ENCODE results near the gene RCBTB2.
"Not testable (repeated sequence)": the region's sequence is repeated elsewhere in the genome, so short reads cannot be mapped to it uniquely, and the experiment has no call there.

The RCBTB2 gene

DNA sequence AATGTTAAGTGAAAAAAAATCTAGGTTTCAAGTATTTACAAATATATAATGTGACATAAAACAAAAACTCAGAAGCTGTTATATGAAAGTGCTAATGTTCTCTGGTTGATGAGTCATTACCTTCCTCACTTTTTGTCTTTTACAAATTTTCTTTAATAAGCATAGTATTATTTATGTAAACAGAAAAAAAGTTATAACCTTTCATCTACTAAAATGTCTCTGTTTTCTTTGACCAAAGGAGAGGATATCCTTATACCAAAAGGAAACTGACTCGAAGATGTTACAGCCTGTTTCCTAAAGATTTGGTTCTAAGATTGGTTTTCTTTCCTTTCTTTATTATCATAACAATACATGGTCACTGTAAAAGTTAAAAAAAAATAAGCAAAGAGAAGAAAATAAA, 38.0 kb downstream of the RCBTB2 start:
- DNase-seq (ENCODE audit: low read depth in 2 of 2): no peak

DNA sequence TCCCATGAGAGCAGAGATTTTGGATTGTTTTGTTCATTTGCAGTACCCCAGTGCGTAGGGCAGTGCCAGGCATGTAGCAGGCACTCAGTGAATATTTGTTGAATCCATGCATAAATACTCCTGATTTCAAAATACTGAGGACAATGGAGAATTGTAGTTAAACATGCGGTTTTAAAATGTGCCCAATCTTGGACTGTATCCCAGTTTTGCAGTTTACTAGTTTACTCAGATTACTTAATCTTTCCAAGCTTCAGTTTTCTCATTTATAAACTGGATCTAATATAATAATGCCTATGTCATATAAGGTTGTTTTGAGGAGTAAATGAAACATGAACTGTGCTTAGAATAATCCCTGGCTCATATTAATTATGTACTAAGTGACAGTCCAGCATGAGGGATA, 39.0 kb downstream of the RCBTB2 start:
- no peak for DNase-seq (ENCODE audit: low read depth in 2 of 2)

DNA sequence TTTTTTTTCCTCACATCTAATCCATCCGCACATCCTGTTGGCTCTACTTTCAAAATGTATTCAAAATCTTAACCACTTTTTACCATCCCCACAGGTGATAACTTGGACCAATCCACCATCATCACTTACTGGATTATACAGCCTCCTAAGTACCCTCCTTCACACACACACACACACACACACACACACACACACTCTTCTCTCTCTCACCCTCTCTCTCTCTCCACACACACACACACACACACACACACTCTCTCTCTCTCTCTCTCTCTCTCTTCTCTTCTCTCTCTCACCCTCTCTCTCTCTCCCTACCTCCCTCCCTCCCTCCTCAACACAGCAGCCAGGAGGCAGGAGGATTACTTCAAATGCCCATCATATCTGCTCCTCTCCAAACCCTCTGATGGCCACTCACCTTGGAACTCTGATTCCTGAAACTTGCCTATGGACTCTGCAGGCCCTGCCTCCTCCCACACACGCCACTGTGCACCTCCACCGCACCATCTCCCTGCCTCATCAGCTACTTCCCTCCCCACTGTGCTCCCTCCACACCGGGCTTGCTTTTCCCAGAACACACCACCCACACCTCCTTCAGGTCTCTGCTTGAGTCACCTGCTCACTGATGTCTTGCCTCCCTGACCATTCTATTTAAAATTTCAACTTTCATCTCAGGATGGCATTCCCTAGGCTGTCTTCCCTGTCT, 39.7 kb downstream of the RCBTB2 start:
- no peak for DNase-seq (ENCODE audit: low read depth in 2 of 2)

DNA sequence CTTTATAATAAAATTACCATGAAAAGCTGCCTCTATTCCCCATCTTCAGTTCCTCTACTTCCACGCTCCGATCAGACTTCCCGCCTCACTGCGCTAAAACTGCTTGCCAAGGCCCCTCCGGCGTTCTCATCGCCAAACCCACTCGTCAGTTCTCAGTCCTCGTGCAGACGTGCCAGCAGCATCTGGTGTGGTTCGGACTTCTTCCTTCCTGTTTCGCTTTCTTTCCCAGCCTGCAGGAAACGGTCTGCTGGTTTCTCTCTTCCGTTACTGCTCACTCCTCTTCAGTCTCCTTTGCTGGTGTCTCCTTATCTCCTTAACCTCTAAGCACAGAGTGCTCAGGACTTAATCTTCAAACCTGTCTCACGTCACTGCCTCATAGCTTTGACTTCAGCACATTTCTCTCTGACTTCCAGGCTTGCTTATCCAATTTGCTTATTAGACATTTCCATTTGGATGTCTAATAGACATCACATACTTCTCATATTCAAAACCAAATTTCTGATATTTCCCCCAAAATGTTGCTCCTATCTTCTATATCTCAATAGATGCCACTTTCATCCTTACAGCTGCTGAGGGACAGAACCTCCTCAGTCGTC, 40.3 kb downstream of the RCBTB2 start:
- peak; percentile 46 to 47 for DNase-seq (ENCODE audit: low read depth in 2 of 2)

DNA sequence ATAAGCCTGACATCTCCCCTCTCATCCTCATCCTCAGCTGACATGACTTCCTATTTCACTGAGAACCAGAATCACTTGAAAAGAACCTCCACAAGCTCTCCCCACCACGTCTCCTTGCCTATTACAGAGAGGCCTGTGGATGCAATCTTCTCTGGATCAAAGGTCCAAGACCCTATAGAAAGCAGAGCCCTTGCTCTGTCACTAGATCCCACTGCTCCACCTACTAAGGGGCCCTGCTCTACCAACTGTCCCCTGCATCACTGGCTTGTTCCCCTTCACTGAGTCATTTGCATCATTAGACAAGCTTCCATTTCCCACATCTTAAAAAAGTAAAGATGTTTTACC, 40.8 kb downstream of the RCBTB2 start:
- DNase-seq (ENCODE audit: low read depth in 2 of 2): no peak

DNA sequence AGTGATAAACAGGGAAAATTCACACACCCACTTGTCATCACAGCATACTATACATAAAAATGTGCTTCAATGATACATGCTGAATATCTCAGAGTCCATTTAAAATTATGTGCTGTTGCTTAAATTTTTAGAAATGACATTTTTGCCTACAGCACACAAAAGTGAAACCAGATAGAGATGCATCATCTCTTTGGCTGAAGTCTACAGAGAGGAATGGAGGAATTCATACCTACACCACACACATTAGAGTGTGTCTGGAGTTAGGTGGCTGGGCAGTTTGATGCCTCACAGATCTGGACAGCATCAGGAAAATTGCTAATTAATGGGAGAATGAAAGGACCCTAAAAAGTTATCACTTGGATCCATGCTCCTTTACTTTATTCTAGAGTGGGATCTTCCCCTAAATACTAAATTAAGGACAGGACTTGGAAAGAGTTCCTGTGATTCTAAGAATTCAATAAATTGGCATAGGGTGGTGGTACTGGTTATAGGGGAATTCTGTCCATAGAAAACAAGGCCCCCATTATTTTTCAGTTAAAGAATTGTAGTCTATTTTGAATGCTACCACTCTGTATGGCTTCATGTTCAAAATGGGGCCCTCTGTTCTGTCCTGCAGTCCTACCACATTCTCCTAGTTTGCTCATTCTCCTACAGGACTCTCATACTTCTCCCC, 41.3 kb downstream of the RCBTB2 start:
- no peak for DNase-seq (ENCODE audit: low read depth in 2 of 2)

DNA sequence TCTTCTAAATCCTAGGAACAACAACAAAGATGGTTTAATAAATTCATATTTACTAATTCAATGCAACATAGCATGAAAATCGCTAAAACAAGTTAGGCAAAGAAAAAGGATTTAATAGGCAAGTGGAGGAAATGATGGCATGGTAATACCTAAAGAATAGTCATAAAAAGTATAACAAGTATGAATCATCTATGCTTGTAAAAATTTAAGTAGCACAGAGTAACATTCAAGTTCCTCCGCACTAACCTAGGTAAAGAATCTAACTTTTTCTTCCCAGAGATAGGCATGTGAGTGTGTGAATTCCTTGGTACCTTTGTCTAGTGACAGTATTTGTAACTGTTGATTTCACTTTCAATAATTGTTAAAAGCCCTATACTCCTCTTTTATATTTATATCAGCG, 42.6 kb downstream of the RCBTB2 start:
- DNase-seq (ENCODE audit: low read depth in 2 of 2): no peak

DNA sequence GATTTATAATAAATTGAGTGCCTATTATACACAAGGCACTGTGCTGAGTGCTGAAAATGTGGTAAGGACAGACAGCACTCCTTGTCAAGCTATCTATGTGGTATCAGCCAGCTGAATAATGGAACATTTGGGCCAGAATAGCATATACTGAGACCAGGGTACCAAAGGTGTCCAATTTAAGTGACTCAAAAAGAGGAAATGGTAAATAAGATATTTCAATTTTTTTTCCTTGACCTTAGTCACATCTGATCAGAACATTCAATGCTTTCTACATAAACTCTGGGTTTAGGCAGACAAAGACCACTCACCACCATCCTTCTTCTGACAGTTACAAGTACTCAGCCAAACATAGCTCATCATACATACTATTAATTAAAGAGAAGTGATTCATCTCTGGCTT, 43.2 kb downstream of the RCBTB2 start:
- DNase-seq (ENCODE audit: low read depth in 2 of 2): no peak

DNA sequence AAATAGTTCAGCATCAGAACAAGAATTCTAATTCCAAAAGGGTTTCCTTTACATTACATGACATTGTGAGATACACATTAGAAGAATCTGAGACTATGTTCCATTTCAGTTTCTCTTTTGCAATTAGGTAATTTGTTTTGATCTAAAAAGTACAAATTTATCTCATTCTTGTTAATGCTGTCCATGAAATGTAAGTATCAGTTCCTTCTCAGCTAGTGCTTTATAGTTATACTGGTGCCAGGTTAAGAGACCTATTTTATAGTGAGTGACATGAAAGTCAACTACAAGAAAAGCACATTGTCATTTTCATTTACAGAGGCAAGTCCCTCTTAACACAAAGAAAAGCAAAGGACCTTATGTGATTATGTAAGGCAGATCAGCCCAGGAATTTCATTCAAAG, 43.9 kb downstream of the RCBTB2 start:
- DNase-seq (ENCODE audit: low read depth in 2 of 2): no peak

DNA sequence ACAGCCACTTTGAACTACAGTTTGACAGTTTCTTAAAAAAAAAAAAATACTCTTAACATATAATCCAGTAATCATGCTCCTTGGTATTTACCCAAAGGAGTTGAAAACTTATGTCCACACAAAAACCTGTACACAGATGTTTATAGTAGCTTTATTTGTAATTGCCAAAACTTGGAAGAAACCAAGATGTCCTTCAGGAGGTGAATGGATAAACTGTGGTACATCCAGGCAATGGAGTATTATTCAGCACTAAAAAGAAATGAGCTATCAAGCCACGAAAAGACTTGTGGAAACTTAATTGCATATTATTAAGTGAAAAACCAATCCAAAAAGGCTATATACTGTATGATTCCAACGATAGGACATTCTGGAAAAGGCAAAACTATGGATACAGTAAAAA, 44.9 kb downstream of the RCBTB2 start:
- DNase-seq (ENCODE audit: low read depth in 2 of 2): no peak

DNA sequence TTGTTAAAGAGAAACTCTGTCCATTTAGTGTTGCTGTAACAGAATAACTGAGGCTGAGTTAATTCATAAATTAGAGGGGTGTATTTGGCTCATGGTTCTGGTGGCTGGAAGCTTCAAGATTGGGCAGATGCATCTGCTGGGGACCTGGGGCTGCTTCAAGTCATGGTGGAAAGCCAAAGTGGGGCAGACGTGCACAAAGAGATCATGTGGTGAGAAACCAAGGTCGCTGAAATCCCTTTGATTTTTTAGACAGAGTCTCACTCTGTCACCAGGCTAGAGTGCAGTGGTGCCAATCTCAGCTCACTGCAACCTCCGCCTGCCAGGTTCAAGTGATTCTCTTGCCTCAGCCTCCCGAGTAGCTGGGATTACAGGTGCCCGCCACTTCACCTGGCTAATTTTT, 46.0 kb downstream of the RCBTB2 start:
- DNase-seq (ENCODE audit: low read depth in 2 of 2): no peak

DNA sequence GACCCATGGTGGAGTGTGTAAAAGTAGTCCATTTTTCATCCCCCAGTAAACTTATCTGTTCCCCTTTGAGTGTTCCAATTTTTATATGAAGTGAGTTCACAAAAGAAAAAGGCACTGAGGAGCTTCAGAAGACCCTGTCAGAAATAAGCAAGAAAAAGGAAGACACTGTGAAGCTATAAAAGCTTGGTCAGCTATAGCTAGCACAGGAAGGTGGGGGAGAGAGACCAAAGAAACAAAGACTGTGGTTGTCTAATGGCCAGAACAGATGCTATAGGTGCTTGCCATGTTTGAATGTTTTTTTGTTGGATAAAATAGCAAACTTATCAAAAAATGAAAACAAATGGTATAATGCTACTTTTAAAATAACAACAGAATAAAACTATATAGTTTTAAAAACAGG, 46.5 kb downstream of the RCBTB2 start:
- DNase-seq (ENCODE audit: low read depth in 2 of 2): no peak

DNA sequence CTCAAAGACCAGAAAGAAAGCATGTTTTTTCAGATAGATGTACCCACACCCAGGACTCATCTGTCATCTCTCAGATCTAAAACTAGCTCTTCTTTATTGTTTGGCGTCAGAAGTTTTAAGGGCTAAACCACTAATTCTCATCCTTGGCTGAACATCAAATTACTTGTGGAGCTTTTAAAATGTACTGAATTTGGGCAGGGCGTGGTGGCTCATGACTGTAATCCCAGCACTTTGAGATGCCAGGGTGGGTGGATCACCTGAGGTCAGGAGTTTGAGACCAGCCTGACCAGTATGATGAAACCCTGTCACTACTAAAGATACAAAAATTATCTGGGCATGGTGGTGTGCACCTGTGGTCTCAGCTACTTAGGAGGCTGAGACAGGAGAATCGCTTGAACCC, 47.4 kb downstream of the RCBTB2 start:
- DNase-seq (ENCODE audit: low read depth in 2 of 2): no peak

DNA sequence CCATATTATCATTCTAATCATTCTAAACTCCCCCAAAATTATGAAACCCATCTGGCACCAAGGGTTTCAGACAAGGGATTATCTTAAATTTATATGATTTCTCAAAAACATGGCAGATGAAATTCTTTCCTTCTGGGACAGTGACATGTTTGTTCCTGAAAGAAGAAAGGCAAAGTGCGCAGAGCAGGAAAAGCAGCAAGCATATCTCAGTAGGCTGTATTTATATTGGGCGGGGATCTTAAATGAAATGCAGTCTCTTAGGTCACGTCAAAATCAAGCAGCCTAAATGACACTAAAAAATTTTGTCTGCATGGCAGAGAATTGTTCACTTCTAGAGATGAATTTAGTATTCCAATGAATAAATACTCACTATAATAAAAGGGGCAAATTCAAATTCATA, 49.3 kb downstream of the RCBTB2 start:
- DNase-seq (ENCODE audit: low read depth in 2 of 2): no peak

DNA sequence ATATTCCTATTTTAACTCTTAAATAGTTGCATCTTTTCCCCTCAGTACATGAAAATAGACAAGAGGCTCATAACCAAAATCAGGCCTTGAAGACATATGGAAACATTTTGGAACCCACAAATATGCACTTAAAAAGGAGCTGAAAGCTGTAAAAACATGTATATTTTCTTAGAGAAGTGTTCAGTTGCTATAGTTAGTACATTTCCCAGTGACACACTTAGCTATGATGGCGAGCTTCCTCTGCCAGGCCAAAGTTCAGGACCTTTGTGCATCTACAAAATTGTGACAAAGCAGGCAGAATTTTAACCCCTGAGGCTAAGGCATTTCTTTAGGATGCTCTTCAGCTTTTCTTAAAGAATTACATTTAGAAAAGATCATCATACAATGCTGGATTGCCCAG, 54.5 kb downstream of the RCBTB2 start:
- no peak for DNase-seq (ENCODE audit: low read depth in 2 of 2)

DNA sequence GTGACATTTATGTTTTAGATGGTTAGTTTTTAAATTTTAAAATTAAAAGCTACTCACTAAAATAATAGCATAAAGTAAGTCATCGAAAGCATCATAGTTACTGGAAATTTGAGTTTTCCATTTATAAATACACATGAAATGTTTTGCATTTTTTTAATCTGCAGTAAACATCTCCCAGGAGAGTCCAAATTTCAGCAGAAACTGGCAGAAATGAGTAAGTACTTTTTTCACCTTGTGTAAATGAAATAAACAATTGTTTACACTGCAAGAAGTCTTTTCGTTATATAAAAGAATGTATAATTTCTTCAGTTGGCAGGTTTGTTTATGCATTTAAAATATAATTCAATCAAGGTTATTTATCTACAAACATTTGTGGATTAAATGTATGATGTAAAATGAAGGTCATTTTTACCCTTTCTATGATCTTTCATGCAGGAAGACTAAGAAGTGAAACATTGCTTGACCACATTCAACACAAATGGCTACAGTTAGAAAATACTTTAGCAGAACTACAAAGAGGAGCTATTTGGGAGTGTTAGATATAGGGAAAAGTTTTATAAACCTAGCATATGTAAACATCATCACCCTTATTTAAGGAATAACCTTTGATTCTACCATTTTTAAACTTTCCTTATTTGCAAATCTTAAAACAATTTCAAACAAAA, 55.6 kb downstream of the RCBTB2 start:
- no peak for DNase-seq (ENCODE audit: low read depth in 2 of 2)

DNA sequence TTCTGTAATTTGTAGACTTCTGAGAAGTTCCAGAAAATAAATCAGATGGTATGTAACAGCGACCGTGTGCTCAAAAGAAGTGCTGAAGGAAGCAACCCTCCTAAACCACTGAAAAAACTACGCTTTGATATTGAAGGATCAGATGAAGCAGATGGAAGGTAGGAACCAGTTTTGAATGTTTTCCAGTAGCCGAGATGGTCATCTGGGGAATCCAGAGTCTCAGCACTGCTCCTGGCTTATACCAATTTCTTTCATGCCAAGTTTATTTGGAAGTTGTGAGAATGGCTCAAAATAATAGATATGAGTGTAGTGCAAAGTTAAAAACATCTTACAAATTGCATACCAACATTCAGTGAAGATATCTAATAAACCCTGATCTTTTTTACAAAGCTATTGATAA, 56.2 kb downstream of the RCBTB2 start:
- DNase-seq (ENCODE audit: low read depth in 2 of 2): no peak

DNA sequence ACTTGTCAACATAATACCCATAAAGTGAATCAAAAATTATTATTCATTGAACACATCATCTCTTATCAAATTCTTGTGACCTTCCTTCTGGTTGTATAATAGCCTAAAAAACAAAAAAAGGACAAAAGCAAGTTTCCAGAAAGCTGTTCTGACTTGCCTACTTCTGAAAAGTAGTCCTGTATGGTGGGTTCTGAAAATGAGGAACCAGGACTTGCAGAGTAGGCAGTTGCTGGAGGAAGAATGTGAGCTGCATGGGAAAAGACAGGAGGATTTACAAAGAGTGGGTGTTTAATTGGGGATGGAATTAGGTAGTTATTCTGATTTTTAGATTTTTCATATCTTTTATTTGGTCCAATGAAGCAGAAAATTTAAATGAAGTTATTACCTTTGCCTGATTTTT, 56.7 kb downstream of the RCBTB2 start:
- no peak for DNase-seq (ENCODE audit: low read depth in 2 of 2)

DNA sequence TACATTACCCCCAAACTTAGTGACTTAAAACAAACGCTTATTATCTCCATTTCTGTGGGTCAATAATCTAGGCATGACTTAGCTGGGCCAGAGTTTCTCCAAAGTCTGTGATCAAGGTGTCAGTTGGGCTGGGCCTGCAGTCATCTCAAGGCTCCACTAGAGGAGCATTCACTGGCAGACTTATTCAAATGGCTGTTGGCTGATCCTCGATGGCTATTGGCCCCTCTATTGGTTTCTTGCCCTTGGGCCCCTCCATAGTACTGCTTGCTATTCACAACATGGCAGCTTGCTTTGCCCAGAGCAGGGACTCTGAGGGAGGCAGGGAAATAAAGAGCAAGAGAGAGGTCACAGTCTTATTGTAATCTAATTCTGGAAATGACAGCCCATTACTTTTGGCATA, 57.6 kb downstream of the RCBTB2 start:
- DNase-seq (ENCODE audit: low read depth in 2 of 2): no peak

DNA sequence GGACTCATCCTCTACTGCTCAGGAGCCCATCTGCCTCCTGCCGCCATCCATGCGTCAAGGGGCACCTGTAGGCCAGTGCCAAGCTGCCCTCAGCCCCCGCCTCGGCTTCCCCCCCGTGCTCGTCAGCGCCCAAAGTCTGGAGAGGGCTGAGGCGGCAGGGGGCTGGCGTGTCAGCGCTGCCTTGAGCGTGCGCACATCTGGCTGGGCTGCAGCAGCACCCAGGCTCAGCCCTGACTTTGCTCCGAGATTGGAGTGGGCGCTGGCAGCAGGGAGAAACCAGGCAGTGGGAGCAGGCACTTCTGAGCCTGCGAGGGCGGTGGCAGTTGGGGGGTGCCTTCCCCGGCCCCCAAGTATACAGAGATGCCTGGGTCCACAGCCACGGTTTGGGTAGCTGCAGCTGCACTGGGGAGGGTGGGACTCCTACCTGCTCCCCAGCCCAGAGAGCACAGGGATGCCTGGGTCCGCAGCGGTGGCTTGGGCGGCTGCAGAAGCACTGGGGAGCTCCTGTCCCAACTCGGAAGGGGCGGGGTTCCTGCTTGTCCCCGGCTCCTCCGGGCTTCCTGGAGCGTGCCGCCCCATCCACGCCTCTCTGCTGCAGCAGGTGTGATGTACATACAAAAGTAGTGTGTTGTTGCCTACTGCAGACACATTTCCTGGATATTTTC, 75.2 kb downstream of the RCBTB2 start:
- DNase-seq (ENCODE audit: low read depth in 2 of 2): no peak

DNA sequence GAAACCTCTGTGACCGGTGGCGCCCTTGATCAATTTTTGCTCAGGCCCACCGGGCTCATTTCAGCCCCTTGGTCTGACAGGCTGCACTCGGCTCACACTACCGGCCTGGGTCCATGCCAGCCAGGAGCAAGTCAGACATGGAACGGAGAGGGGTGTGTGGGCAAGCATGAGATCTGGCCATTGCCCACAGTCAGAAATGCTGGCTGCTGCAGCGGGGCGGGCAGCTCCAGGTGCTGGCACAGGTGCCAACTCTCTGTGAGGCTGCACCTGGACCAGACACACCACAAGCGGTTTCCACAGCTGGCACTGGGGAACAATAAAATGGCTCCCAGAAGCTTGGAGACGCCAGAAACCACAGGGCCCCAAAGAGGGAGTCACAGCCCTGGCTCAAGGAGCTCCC, 76.3 kb downstream of the RCBTB2 start:
- no peak for DNase-seq (ENCODE audit: low read depth in 2 of 2)

DNA sequence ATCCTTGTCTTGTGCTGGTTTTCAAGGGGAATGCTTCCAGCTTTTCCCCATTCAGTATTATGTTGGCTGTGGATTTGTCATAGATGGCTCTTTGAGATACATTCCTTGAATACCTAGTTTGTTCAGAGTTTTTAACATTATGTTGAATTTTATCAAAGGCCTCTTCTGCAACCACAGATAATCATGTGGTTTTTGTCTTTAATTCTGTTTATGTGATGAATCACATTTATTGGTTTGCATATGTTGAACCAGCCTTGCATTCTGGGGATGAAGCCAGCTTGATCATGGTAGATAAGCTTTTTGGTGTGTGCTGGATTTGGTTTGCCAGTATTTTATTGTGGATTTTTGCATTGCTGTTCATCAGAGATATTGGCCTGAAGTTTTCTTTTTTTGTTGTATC, 81.7 kb downstream of the RCBTB2 start:
- DNase-seq (ENCODE audit: low read depth in 2 of 2): not testable (repeated sequence)

DNA sequence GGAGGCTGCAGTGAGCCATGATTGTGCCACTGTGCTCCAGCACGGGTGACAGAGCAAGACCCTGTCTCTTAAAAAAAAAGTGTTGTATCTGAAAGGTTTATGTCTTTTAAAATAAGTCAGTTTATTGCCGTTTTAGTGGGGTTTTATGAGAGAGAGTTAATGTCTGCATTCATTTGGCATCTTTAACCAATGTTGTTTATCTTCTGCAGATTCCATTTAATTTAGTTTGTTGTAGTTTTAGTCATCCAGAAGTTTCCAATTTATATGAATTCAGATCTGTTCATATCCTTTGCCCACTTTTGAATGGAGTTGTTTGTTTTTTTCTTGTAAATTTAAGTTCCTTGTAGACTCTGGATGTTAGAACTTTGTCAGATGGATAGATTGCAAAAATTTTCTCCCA, 83.2 kb downstream of the RCBTB2 start:
- DNase-seq (ENCODE audit: low read depth in 2 of 2): no peak
